Kidney (tissue), 14 donors: Measurements from ENCODE around the gene BYSL. TPM values are rescaled to one million over a fixed set of nuclear protein-coding genes. Genes with fewer than 3 reads are reported as not detected.

Source experiments
- DNase-seq, 5 donors: peaks; one replicate each; pipeline ENCODE4 v3.0.0-alpha.2; 2013 to 2020
- FAIRE-seq: peaks from 2 replicates; lab custom pipeline; 2012; peaks lifted over from hg19 to GRCh38; lab: Jason Lieb, UNC
- H3K27ac ChIP-seq, 2 donors: one replicate each; pipeline ENCODE4 v1.7.0; 2013; ENCODE audit warnings: low read depth in 2 of 2, low read length in 2 of 2, inconsistent platforms in 1 of 2
- H3K27me3 ChIP-seq: one replicate; pipeline ENCODE4 v1.7.1; 2013; ENCODE audit warnings: low read length, inconsistent platforms; ENCODE audit not compliant: control insufficient read depth, insufficient read depth
- H3K36me3 ChIP-seq, 3 donors: one replicate each; pipeline versions ENCODE4 v1.7.0 to v1.7.1; 2013; ENCODE audit warnings: low read length in 3 of 3, control low read depth in 1 of 3, inconsistent platforms in 1 of 3; ENCODE audit not compliant: insufficient read depth in 3 of 3, control insufficient read depth in 2 of 3
- H3K4me1 ChIP-seq, 3 donors: one replicate each; pipeline versions ENCODE4 v1.7.0 to v1.7.1; 2013; ENCODE audit warnings: low read length in 3 of 3, inconsistent platforms in 1 of 3, low read depth in 1 of 3; ENCODE audit not compliant: control insufficient read depth in 2 of 3, insufficient read depth in 2 of 3
- H3K4me3 ChIP-seq, 3 donors: one replicate each; pipeline versions ENCODE4 v1.7.0 to v1.8.1; 2013; ENCODE audit warnings: low read length in 3 of 3, control low read depth in 1 of 3, inconsistent platforms in 1 of 3
- H3K9ac ChIP-seq, 3 donors: one replicate each; pipeline versions ENCODE4 v1.7.0 to v1.7.1; 2013; ENCODE audit warnings: low read length in 3 of 3, control low read depth in 1 of 3, inconsistent platforms in 1 of 3
- H3K9me3 ChIP-seq, 3 donors: one replicate each; pipeline versions ENCODE4 v1.7.0 to v1.7.1; 2013; ENCODE audit warnings: low read length in 3 of 3, control low read depth in 1 of 3, inconsistent platforms in 1 of 3; ENCODE audit not compliant: control insufficient read depth in 2 of 3, insufficient read depth in 1 of 3
- CTCF ChIP-seq: IDR thresholded peaks from 3 replicates; pipeline ENCODE4 v1.5.1; 2012; ENCODE audit warnings: mild to moderate bottlenecking, moderate library complexity, borderline replicate concordance; ENCODE audit not compliant: insufficient read depth; ENCODE audit errors: extremely low read depth
- intact Hi-C: fragments of 100-400 bp; cut with DNase I; formaldehyde crosslinking; loops from one replicate; pipeline ENCODE4 v1.11.1; 2022
- polyA plus RNA-seq: library from polyadenylated mRNA; stranded (reverse); fragments of 350-450 nt; fragmentation: Illumina TruSeq; extraction: RNeasy Lipid Tissue Mini Kit (QIAGEN cat#74804); gene quantifications from one replicate; pipeline ENCODE4 v1.2.3, GENCODE V29; 2014; ENCODE audit warnings: low read depth, low replicate concordance; ENCODE audit not compliant: insufficient read depth
- total RNA-seq: library from RNA; stranded (reverse); fragmentation: NEBNext Ultra II Directional; extraction: Animal tissue kit (Norgen Biotek cat#: 25700); gene quantifications from one replicate; pipeline ENCODE4 v1.2.1, GENCODE V29; 2021
- donor health status: control.
- donor health status: control.
- donor health status: control.
- donor health status: control.
- donor health status: control.
- donor health status: DM: yes; HTN: yes; CAD: no.
- donor health status: Normal renal cell carcinoma (clear cell type).

BYSL gene
- total and polyA plus RNA-seq, 2 donors from 2014 or later: 10.1 to 14.3 TPM

- Histone ChIP-seq H3K9ac (peak within 1 kb of the TSS; percentile 65 to 80 (median 71)), H3K4me3 (peak within 1 kb of the TSS; percentile 79 to 85 (median 82)), H3K4me1 (peaks cover 3 to 13% (median 4%) of the 10 kb centered on the region in 3 donors), H3K27ac (peak within 1 kb of the TSS; percentile 45 to 77), H3K9me3 (no peaks in the 10 kb centered on the region), H3K36me3 (peaks cover 0 to 3% (median 0%) of the 10 kb centered on the region in 3 donors), H3K27me3 (no peaks in the 10 kb centered on the region)
- intact Hi-C loops: no loop called here
- no peak for TF ChIP-seq CTCF
- DNase-seq (peak; percentile 96 to 97 (median 96)), FAIRE-seq (no peak)
Measured at GRCh38 chr6:41895300-41896233, 25.7 kb upstream of the BYSL start, which contains the start of gene USP49. Gene USP49 (minus strand): TSS chr6:41895375. CDS start chr6:41806983, 88,392 bp downstream.

DNA sequence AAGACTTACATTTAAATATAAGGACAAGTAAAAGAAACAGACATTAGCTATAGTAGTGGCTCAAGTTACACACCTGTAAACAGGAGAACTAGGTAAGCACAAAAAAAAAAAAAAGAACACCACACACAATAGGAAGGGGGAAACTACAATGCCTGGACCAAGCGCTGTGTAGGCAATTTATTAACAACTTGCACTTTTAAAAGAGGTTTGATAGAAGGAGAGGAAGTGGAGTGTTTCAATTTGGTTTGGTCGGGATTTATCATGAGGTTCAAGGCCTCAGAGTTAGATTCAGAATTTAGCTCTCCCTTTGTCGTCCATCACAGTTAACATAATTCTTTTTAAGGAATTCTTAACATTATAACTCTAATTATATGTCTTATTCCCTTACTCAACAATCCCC, 25.0 kb upstream of the BYSL start:
- Histone ChIP-seq H3K27me3 (no peaks in the 10 kb centered on the region), H3K27ac (no peak overlapping the region), H3K36me3 (peaks cover 0 to 3% (median 2%) of the 10 kb centered on the region in 3 donors), H3K9me3 (no peaks in the 10 kb centered on the region), H3K9ac (peak overlapping the region in 2 of 3 donors; percentile 49 to 66), H3K4me3 (peak overlapping the region; percentile 75 to 79 (median 76)), H3K4me1 (peaks cover 3 to 13% (median 4%) of the 10 kb centered on the region in 3 donors)
- intact Hi-C loops: no loop called here
- no peak for TF ChIP-seq CTCF
- DNase-seq: peak in 1 of 5 donors; percentile 2
- no peak for FAIRE-seq

DNA sequence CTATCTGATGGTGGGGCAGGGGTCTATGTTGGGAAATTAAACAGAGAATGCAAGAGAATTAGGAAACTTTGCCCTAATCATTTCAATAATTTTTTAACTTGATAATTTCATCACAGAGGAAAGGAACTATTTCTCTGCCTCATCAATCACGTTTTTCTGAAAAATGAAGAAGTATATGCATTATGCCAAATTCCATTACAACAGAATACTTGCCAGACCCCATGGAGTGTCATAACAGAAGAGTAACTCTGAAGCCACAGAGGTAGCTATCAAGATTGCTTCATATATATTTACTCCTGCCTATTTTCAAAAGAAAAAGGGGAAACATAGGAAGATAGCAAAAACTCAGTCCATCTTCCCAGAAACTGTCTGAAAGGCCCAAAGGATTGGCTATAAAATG, 20.4 kb upstream of the BYSL start:
- intact Hi-C loops: no loop called here
- DNase-seq: no peak
- no peak overlapping the region for H3K4me3 ChIP-seq
- H3K4me1 ChIP-seq: peaks cover 3 to 5% (median 4%) of the 10 kb centered on the region in 3 donors
- peaks cover 3 to 12% (median 9%) of the 10 kb centered on the region in 3 donors for H3K36me3 ChIP-seq
- no peak for FAIRE-seq
- TF ChIP-seq CTCF: no peak
- H3K27ac ChIP-seq: no peak overlapping the region
- no peaks in the 10 kb centered on the region for H3K27me3 ChIP-seq
- H3K9me3 ChIP-seq: no peaks in the 10 kb centered on the region
- H3K9ac ChIP-seq: no peak overlapping the region
